Measurements from ENCODE around the gene RPS6KA3.

DNA sequence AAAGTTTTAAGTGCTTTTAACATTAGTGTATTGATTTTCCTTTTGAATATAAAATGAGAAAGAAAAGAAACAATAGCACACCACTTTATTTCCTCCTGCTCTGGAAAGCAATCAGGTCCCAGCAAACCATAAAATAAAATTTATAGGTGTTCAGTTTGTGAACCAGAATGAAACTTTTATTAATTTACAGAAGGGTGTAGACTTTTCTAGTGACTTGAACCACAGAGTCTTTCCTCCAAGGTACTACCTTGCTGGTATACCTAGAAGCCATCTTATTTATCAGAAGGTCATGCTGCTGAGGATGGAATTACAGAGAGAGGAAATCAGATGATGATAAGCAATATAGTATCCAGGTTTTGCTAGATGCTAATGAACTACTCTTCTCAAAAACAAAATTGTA, 27.6 kb upstream of the RPS6KA3 start:
- TF ChIP-seq FOXK2 (IDR thresholded peaks at IDR 0.05) = no peak
- no peak for TF ChIP-seq ZNF384 (IDR thresholded peaks at IDR 0.05)
- TF ChIP-seq TARDBP (IDR thresholded peaks at IDR 0.05) = no peak

All from HEK293T (cell line).